Activated CD8-positive, alpha-beta T cell treated with anti-CD3 and anti-CD28 coated beads, Interleukin-2, amount 10 ng/mL, durations not matched to agents 7 days and 5 days (primary cell): Measurements from ENCODE around the gene ATP11A. TPM values are rescaled to one million over a fixed set of nuclear protein-coding genes. Genes with fewer than 3 reads are reported as not detected.

Source experiments
- ATAC-seq: fragments of 150-1000 bp; cut with Tn5 transposase; one replicate; pipeline ENCODE4 v1.10.0; 2021; ENCODE audit warnings: moderate library complexity
- CTCF ChIA-PET: fragments of 350-600 bp; sonication (Branson Sonifier 250); formaldehyde crosslinking; loops from one replicate; lab custom pipeline; 2021; ENCODE audit warnings: antibody characterized with exemption; lab: Charles Lee
- POLR2A ChIA-PET: fragments of 350-600 bp; sonication (Branson Sonifier 250); formaldehyde crosslinking; loops from one replicate; lab custom pipeline; 2021; ENCODE audit warnings: antibody characterized with exemption; lab: Charles Lee
- DNase-seq: peaks from one replicate; pipeline ENCODE4 v3.0.0-alpha.2; 2020
- H3K27ac Mint-ChIP-seq: one replicate; pipeline ENCODE4 v1.8.0; 2021; ENCODE audit warnings: mild to moderate bottlenecking, mixed read lengths
- H3K27me3 Mint-ChIP-seq: one replicate; pipeline ENCODE4 v1.8.0; 2021; ENCODE audit warnings: low read depth, mixed read lengths
- H3K36me3 Mint-ChIP-seq: one replicate; pipeline ENCODE4 v1.8.0; 2021; ENCODE audit warnings: low read depth, mixed read lengths
- H3K4me1 Mint-ChIP-seq: one replicate; pipeline ENCODE4 v1.8.0; 2021; ENCODE audit warnings: low read depth, mixed read lengths
- H3K4me3 Mint-ChIP-seq: one replicate; pipeline ENCODE4 v1.8.0; 2021; ENCODE audit warnings: mild to moderate bottlenecking, mixed read lengths
- H3K9me3 Mint-ChIP-seq: one replicate; pipeline ENCODE4 v1.8.0; 2022; ENCODE audit warnings: mixed read lengths; ENCODE audit not compliant: insufficient read depth
- total RNA-seq, 2 experiments: library from RNA; stranded (reverse); gene quantifications; one replicate each; pipeline ENCODE4 v1.2.3, GENCODE V29; 2021

The ATP11A gene
- total RNA-seq, 2 experiments from 2014 or later: 35.6 to 38.3 TPM

DNA sequence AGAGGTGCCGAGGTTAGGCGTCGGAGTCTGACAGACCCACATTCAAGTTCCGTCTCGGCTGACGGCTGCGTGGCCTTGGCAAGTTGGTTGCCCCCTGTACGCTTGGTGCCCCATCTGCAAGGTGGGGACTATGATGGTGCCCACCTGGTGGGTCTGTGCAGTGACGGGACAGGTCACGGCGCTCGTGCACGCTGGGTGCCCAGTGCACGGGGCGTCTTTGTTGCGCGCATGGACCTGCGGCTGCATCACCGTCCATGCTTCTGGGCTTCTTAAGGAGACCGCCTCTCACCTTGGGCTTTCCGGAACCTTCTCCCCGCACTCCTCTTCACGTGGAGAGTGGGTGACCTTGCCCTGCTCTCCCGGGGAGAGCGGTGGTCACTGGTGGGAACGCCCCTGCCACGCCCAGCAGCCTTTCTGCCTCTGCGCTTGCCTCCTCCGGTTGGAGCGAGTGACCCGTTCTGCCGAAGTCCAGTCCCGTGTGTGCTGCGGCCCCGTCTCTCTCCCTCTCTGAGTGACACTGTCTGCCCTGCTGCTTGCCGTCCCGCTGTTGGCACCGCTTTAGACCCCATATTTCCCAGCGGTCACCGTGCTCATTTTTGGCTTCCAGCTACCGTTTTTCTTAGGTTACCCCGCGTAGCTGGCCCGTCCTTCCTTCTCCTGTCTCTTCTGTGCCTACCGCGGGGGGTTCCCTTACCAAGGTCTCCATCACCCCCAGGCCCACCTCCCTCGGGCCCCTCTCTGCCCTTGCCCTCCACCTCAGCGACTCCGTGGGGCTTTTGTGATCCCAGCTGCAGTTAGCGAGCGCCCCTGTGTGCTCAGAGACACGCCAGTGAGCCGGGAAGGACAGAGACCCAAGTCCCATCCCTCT, 6.4 kb downstream of the ATP11A start:
- no peak for ATAC-seq
- no peak for DNase-seq
- H3K4me3 Mint-ChIP-seq: no peak overlapping the region
- no peaks in the 10 kb centered on the region for H3K36me3 Mint-ChIP-seq
- peaks cover 34% of the 10 kb centered on the region for H3K4me1 Mint-ChIP-seq
- H3K9me3 Mint-ChIP-seq: no peaks in the 10 kb centered on the region
- H3K27me3 Mint-ChIP-seq: no peaks in the 10 kb centered on the region
- POLR2A ChIA-PET: no interaction called here
- no peak overlapping the region for H3K27ac Mint-ChIP-seq
- CTCF ChIA-PET: no interaction called here

DNA sequence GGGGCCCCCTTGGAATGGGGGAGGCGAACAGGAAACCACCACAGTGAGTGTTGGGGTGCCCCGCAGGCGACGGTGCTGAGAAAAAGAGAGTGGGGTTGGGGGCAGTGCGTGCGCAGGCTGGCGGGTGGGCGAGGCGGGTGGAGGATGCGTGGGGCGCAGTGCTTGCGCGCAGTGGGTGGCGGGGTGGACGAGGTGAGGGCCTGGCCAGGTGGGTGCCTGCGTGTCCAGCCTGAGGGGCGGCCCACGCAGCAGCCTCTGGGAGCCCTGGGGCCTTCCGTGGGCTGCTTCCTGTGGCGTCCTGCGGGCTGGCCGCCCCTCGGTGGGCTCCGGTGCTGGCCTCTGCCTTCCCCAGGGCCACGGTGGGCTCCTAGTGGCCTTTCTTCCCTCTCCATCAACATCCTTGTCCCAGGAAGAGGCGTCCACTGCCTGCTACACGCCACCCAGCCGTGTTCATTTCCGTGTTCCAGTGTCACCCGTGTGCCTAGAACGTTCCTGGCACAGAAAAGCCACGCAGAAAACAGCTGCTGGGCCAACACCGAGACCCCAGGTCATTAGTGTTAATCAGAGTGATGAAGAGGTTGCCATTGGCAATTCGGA, 7.1 kb downstream of the ATP11A start:
- DNase-seq: no peak
- H3K4me1 Mint-ChIP-seq: peaks cover 27% of the 10 kb centered on the region
- H3K4me3 Mint-ChIP-seq: no peak overlapping the region
- ChIA-PET POLR2A (no interaction called here), CTCF (no interaction called here)
- no peaks in the 10 kb centered on the region for H3K36me3 Mint-ChIP-seq
- no peaks in the 10 kb centered on the region for H3K9me3 Mint-ChIP-seq
- H3K27ac Mint-ChIP-seq: no peak overlapping the region
- no peak for ATAC-seq
- H3K27me3 Mint-ChIP-seq: no peaks in the 10 kb centered on the region

DNA sequence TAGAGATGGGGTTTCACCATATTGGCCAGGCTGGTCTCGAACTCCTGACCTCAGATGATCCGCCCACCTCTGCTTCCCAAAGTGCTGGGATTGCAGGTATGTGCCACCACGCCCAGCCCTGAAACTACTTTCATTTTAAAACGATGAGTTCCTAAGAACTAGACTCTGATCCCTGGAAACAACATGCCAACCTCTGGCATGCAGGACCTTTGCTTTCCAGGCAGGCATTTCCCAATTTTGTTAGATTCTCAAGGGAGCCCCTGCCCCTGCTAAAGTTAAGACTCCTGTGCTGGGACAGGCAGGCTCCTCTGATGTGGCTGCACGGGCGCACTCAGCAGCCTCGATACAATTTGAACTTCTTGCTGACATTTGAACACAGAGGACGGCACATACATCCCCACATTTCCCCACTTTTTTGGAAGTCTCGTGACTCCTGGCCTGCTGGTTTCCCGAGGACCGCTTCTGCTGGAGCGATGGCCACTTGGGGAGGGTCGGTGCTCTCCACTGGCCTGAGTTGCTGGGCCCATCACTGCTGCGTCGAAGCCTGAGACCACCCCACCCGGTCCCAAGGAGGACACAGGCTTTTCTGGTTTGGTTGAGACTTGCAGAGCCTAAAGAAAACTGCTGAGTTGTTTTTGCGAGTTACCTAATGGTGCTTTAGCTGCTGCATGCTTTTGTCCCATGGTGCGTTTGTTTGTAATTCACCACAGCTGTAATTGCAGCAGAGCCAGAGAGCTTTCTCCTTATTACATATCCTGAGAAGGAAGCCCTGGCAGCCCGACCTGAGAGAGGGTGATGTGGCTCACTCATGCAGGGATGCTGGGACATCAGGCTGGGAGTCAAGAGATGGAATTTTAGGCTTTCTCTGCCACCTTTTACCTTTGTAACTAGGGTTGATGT, 8.2 kb downstream of the ATP11A start:
- no peaks in the 10 kb centered on the region for H3K36me3 Mint-ChIP-seq
- no peak overlapping the region for H3K4me3 Mint-ChIP-seq
- no peak for ATAC-seq
- no peak for DNase-seq
- ChIA-PET CTCF (no interaction called here), POLR2A (no interaction called here)
- no peaks in the 10 kb centered on the region for H3K27me3 Mint-ChIP-seq
- H3K4me1 Mint-ChIP-seq: peaks cover 19% of the 10 kb centered on the region
- no peak overlapping the region for H3K27ac Mint-ChIP-seq
- H3K9me3 Mint-ChIP-seq: no peaks in the 10 kb centered on the region

DNA sequence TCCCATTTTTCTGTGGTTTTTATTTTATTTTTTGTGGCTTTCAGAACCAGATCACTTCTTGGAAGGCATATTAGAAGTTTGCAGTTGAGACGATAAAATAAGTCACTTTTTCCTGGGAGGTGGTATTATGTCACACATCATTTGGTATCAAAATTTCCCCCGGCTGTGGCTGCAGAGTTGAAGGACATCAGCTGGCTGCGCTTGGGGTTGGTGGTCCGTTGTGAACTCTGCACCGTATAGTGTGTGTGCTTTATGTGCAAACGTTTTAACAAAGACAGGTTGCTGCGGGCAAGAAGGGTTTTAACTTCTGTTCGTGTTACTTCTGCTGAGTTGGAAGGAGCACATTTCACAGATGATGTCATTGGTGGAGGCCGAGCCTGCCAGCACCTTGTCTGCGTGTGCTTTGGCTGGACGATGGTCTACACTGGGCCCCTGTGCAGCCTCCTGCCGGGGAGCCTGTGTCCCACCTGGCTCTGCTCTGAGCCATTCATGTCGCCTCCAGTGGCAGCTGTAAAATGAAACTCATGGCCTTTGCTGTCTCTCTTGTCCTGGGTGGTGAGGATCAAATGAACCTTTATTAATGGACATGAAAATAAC, 9.6 kb downstream of the ATP11A start:
- ATAC-seq: no peak
- POLR2A ChIA-PET: no interaction called here
- CTCF ChIA-PET: no interaction called here
- Mint-ChIP-seq H3K27ac (no peak overlapping the region), H3K27me3 (no peaks in the 10 kb centered on the region), H3K9me3 (no peaks in the 10 kb centered on the region), H3K4me3 (no peak overlapping the region), H3K36me3 (no peaks in the 10 kb centered on the region), H3K4me1 (peaks cover 25% of the 10 kb centered on the region)
- no peak for DNase-seq

DNA sequence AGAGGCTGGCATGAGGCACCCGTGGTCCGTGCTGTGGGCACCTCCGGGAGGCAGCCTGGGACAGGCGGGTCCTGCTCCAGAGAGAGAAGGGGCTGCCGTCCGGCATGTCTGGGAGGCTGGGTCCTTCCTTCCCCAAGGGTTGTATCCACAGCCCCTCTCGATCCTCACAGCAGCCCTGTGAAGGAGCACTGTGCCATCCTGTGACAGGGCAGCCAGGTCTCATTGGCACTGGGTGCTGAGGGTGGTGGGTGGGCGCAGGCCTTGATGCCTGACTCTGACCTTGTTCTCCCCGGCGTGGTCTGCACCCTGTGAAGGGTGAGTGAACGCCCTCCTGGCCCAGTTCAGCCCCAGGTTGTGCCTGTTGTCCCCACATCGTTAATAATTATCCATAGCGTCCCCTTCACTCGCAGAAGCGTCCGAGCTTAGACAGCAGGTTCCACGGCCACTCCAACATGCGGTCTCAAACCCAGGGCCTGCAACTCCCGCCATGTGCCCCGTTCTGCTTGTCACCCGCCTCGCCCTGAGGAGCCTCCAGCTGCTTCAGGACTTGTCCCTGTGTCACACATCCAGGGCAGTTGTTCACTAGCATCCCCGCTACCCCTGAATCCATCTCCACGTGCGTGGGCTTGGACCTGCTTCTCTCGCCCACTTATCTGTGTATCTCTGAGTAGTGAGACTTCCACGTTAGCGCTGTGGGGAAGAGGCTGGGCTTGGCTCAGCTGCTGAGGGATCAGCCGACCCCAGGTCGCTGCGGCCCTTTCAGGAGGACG, 10.6 kb downstream of the ATP11A start:
- H3K27me3 Mint-ChIP-seq: no peaks in the 10 kb centered on the region
- peaks cover 29% of the 10 kb centered on the region for H3K4me1 Mint-ChIP-seq
- H3K9me3 Mint-ChIP-seq: no peaks in the 10 kb centered on the region
- DNase-seq (no peak), ATAC-seq (no peak)
- ChIA-PET CTCF (no interaction called here), POLR2A (no interaction called here)
- H3K27ac Mint-ChIP-seq: no peak overlapping the region
- no peaks in the 10 kb centered on the region for H3K36me3 Mint-ChIP-seq
- H3K4me3 Mint-ChIP-seq: no peak overlapping the region

DNA sequence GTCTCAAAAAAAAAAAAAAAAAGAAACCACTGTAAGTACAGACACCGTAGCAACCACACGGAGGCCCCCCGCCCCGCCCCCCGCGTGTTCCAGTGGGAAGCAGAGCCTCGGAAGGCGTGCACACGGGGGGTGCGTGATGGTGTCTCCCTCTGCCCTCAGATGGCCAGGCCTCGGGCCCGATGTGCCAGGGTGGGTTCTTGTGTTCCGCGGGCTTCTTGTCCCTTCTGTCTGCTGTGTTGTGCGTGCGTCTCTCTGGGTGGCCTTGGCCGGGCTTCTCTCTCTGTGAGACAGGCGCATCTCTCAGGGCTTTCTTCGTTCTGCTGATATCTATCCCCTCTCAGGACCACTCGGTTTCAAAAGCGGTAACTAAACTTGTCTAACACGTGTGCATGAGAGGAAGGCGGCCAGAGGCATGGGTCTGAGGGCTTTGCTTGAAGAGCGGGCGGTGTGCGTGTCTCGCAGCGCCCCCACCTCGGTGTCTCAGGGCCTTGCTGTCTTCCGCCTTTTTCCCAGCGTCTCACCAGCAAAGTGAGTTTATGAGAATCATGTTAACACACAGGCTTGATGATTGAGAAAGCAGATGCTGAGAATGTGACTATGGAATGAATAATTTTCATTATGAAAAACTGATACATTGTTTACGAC, 12.6 kb downstream of the ATP11A start:
- Mint-ChIP-seq H3K27me3 (no peaks in the 10 kb centered on the region), H3K36me3 (no peaks in the 10 kb centered on the region), H3K4me3 (no peak overlapping the region), H3K4me1 (peaks cover 29% of the 10 kb centered on the region), H3K9me3 (no peaks in the 10 kb centered on the region), H3K27ac (no peak overlapping the region)
- no peak for ATAC-seq
- no peak for DNase-seq
- ChIA-PET CTCF (no interaction called here), POLR2A (no interaction called here)

DNA sequence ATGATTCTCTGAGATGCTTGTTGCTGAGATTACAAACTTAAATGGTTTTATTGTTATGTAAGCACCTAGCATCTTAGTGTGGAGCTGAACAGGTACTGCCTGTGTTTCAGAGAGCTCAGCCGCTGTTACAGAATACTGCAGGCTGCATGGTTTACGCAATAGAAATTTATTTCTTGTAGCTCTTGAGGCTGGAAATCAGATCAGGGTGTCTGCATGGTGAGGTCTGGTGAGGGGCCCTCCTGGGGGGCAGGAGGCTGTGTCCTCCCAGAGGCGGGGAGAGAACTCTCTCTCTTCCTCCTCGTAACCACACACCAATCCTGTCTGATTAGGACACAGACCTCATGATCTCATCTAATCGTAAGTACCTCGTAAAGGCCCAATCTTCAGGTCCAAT, 13.1 kb downstream of the ATP11A start:
- CTCF ChIA-PET: no interaction called here
- POLR2A ChIA-PET: no interaction called here
- no peak overlapping the region for H3K4me3 Mint-ChIP-seq
- peaks cover 27% of the 10 kb centered on the region for H3K4me1 Mint-ChIP-seq
- no peak for ATAC-seq
- no peaks in the 10 kb centered on the region for H3K36me3 Mint-ChIP-seq
- H3K27ac Mint-ChIP-seq: no peak overlapping the region
- H3K9me3 Mint-ChIP-seq: no peaks in the 10 kb centered on the region
- no peak for DNase-seq
- H3K27me3 Mint-ChIP-seq: no peaks in the 10 kb centered on the region

DNA sequence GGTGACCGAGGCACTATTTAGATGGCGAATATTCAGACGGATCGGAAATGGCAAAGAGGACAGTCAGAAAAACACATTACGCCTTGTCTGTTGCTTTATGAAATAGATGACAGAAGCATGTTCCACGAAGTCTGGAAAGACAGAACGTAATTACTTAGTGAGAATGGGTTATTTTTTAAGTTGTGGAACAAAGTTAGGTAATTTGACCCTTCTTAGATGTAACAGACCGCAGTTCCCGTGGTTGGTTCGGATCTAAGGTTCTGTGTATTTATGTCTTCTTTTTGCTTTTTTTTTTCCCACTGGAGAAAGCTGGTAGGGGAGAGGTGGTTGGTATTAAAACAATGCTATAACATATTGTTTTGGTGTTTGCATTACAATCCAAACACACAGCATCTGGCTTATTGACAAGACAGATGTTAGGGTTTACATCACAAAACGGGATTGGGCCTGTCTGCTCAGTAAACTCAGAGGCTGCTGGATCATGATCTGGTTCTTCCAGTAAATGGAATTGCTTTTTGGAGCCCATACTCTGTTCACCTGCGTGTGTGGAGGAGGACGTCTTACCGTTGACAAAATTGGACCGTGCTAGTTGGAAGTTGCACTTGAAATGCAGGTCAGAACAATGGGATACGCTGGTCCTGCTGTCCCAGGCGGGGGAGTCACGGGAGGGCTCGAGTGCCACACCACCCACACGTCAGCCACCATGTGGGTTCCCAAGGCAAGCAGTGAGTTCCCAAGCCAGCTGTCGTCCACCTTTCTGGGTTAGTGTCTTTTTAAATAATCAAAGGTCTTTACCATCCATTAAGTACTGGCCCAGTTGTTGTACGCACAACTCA, 13.8 kb downstream of the ATP11A start:
- no peak overlapping the region for H3K27ac Mint-ChIP-seq
- no peaks in the 10 kb centered on the region for H3K36me3 Mint-ChIP-seq
- POLR2A ChIA-PET: no interaction called here
- CTCF ChIA-PET: no interaction called here
- H3K4me1 Mint-ChIP-seq: peaks cover 26% of the 10 kb centered on the region
- ATAC-seq: no peak
- H3K9me3 Mint-ChIP-seq: no peaks in the 10 kb centered on the region
- H3K4me3 Mint-ChIP-seq: no peak overlapping the region
- H3K27me3 Mint-ChIP-seq: no peaks in the 10 kb centered on the region
- no peak for DNase-seq

DNA sequence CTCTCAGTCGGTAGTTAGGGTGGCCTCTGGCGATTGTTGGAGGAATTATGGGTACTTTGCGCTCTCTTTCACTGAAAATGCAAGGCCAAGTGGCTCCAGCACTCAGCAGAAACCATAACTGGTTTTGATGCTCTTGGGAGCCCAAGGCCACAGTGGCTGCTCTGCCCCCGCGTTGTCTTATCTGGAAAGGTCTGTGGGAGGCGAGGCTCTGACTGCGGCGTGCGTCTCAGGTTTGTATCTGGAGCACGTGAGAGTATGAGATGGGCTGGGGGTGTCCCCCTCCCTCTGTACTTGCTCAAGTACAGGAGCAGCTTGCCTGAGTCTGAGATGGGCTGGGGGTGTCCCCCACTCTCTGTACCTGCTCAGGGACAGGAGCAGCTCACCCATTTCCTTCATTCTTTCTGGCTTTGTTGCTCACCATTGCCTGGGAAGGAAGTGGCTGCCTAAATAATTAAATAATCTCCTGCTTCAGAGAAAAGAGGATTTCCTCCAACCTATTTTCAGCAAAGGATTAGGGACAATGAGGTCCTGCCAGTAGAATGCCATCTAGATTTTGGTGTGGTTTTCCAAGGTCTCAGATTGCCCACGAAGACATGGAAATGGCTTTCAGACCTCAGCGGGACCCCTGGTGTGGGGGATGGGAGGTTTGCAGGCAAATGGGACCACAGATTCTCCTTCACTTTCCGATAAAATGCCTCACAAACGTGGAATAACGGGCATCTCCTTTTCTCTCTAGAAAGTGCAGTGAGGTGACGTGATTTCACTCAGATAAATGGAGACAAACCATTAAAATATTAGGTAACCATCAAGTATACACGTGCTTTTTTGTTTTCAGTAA, 14.7 kb downstream of the ATP11A start:
- H3K9me3 Mint-ChIP-seq: no peaks in the 10 kb centered on the region
- CTCF ChIA-PET: no interaction called here
- H3K4me3 Mint-ChIP-seq: no peak overlapping the region
- H3K36me3 Mint-ChIP-seq: no peaks in the 10 kb centered on the region
- H3K27ac Mint-ChIP-seq: no peak overlapping the region
- ATAC-seq (no peak), DNase-seq (no peak)
- H3K27me3 Mint-ChIP-seq: no peaks in the 10 kb centered on the region
- peaks cover 20% of the 10 kb centered on the region for H3K4me1 Mint-ChIP-seq
- POLR2A ChIA-PET: no interaction called here

DNA sequence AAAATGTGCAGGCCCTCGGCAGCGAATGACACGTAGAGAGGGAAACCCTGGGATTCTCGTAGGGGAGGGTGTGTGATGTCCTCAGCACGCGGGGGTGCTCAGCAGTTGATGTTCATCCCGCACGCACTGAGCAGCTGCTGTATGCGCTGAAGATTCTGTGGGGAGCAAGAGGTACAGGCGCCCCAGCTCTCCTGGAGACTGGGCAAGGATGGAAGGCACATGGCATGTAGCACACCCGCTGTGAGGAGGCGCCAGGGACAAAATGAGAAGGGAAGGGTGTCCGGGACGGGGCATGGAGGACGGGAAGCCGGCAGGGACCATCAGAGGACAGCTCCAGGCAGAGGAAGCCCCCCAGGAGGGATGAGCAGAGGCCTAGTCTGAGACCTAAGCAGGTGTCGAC, 15.4 kb downstream of the ATP11A start:
- Mint-ChIP-seq H3K36me3 (no peaks in the 10 kb centered on the region), H3K4me1 (peaks cover 20% of the 10 kb centered on the region), H3K27ac (no peak overlapping the region), H3K9me3 (no peaks in the 10 kb centered on the region), H3K4me3 (no peak overlapping the region), H3K27me3 (no peaks in the 10 kb centered on the region)
- ChIA-PET CTCF (no interaction called here), POLR2A (no interaction called here)
- DNase-seq (no peak), ATAC-seq (no peak)
